ENCODE measurements around the gene SPATA12.
A peak's percentile ranks its signal among the peaks of the same experiment; 100 is the strongest.
"Not testable (repeated sequence)": the region's sequence is repeated elsewhere in the genome, so short reads cannot be mapped to it uniquely, and the experiment has no call there.

The SPATA12 gene

DNA sequence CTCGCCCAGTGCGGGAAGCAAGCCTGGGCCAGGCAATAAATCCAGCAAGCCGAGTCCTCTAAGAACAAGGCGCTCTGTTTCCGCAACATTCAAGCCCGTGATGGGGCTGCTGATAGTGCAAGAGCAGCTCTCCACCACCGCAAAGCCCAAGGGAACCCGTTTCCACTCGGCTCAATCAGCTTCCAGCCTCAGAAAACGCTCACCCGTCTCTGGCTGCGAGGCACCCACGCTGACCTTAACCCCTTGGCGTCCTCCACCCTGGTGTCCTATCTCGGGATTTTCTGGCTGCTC lies 17.8 kb downstream of the SPATA12 start:
- H3K4me3 ChIP-seq (ENCODE audit: control insufficient read depth, low read depth, low read length), result peak overlapping the region; percentile 62
- peak; percentile 82 for DNase-seq (ENCODE audit: low read depth)
- TF ChIP-seq CTCF (conservative IDR thresholded peaks at IDR 0.05; ENCODE audit: control insufficient read depth, insufficient read depth, low read depth, low read length), result no peak

DNA sequence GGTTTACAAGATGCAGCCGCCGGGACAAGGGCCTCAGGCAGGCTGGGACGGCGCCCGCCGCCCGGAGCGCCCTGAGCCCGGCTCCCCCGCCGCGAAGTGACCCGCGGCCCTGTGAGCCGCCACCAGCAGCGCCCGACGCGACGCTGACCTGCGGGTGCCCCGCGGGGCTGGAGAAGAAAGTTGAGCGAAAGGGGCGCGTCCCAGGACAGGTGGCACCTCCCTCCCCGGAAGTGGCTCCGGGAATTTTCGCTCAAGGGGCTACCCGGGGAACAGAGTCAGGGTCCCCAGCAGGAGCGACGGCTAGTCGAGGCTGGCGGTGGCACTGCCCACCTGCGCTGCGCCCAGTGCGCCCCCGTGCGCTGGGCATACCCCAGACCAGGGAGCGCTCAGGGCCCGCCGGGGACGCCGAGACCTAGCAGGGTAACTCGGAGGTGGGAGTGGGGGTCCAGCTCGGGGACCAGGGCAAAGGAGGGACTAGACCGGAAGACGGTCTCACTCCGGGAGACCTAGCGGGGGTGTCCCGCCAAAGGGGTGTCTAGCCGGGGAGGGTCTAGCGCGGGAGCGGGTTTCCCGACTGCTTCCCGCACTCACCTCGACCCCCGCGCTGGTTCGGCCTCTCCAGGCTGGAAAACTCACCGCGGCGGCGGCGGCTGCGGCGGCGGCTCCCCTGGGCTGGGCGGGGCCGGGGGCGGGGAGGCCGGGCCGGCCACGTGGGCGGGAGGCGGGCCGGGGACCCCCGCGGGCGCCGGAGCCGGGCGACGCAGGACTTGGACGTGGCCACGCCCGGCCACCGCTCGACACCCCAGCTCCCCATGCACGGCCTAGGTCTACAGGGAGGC lies 18.4 kb downstream of the SPATA12 start:
- no peak for DNase-seq (ENCODE audit: low read depth)
- no peak for TF ChIP-seq CTCF (conservative IDR thresholded peaks at IDR 0.05; ENCODE audit: control insufficient read depth, insufficient read depth, low read depth, low read length)
- H3K4me3 ChIP-seq (ENCODE audit: control insufficient read depth, low read depth, low read length), result peak overlapping the region; percentile 62

GRCh38 chr3:57079474-57079831 lies 19.0 kb downstream of the SPATA12 start:
- TF ChIP-seq CTCF (conservative IDR thresholded peaks at IDR 0.05; ENCODE audit: control insufficient read depth, insufficient read depth, low read depth, low read length), result no peak
- peak overlapping the region; percentile 62 for H3K4me3 ChIP-seq (ENCODE audit: control insufficient read depth, low read depth, low read length)
- DNase-seq (ENCODE audit: low read depth), result no peak

DNA sequence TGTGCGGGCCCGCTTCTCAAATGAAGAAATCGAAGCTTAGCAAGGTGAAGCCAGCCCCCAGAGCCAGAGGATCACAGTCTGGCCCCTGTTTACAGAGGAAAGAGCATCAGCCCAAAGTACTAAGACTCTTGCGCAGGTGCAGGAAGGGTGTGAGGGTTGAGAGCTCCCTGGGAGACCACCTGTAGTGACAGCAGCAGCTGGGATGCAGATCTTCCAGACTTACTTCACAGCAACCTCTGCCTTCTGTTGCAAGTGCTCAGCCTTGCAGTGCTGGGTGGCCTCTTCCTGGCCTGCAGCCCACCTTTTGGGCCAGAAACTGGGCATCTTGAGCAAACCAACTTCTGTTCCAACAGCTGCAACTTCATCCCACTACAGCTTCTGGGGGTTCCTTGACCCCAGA lies 19.7 kb downstream of the SPATA12 start:
- DNase-seq (ENCODE audit: low read depth), result no peak

GRCh38 chr3:57081173-57081572 lies 20.7 kb downstream of the SPATA12 start:
- no peak for DNase-seq (ENCODE audit: low read depth)
- no peak overlapping the region for H3K4me3 ChIP-seq (ENCODE audit: control insufficient read depth, low read depth, low read length)
- TF ChIP-seq CTCF (conservative IDR thresholded peaks at IDR 0.05; ENCODE audit: control insufficient read depth, insufficient read depth, low read depth, low read length), result no peak

More for the DNA sequence above, 19.7 kb downstream of the SPATA12 start:
- no peak overlapping the region for H3K4me3 ChIP-seq (ENCODE audit: control insufficient read depth, low read depth, low read length)
- no peak for TF ChIP-seq CTCF (conservative IDR thresholded peaks at IDR 0.05; ENCODE audit: control insufficient read depth, insufficient read depth, low read depth, low read length)

- no peak overlapping the region for H3K4me3 ChIP-seq (ENCODE audit: control insufficient read depth, low read depth, low read length)
- TF ChIP-seq CTCF (conservative IDR thresholded peaks at IDR 0.05; ENCODE audit: control insufficient read depth, insufficient read depth, low read depth, low read length), result no peak
- DNase-seq (ENCODE audit: low read depth), result no peak
These were observed 22.0 kb downstream of the SPATA12 start for GRCh38 chr3:57082481-57082880.

DNA sequence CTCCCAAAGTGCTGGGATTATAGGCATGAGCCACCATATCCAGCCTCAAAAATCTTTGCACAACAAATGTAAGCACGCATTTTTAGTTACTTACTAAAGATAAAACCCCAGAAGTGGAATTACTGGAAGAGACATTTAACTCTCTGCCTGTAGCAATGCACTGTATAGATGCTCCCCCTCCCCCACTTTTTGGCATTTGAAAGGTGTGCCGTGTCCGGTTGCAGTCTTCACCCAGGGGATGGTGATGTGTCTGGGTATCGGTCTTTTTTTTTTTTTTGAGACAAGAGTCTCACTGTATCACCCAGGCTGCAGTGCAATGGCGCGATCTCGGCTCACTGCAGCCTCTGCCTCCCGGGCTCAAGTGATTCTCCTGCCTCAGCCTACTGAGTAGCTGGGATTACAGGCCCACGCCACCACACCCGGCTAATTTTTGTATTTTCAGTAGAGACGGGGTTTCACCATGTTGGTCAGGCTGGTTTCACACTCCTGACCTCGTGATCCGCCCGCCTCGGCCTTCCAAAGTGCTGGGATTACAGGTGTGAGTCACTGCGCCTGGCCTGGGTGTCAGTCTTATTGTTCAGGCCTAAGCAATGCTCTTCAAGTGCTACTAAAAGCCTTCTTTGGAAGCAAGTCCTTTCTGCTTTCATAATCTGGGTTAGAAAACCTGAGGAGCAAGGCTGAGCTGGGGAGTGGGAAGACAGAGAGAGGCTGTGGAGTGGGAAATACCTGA lies 23.0 kb downstream of the SPATA12 start:
- H3K4me3 ChIP-seq (ENCODE audit: control insufficient read depth, low read depth, low read length); DNase-seq (ENCODE audit: low read depth): not testable (repeated sequence)
